NCI-H2081 treated with DMSO at 0.1 percent for 48 hours (cell line): ENCODE results near the gene PRM1.
"Not testable (repeated sequence)": the region's sequence is repeated elsewhere in the genome, so short reads cannot be mapped to it uniquely, and the experiment has no call there.

Experiments used
- DNase-seq: peaks from one replicate; lab custom pipeline; 2025; lab: John Stamatoyannopoulos, UW

PRM1 gene

GRCh38 chr16:11313493-11314308 is 32.6 kb upstream of the PRM1 start:
- DNase-seq = no peak

- no peak for DNase-seq
Observed at GRCh38 chr16:11312718-11313492, 31.8 kb upstream of the PRM1 start.

- DNase-seq = no peak
Observed at GRCh38 chr16:11310997-11311561, 29.9 kb upstream of the PRM1 start.

GRCh38 chr16:11310634-11310977 is 29.5 kb upstream of the PRM1 start:
- no peak for DNase-seq

GRCh38 chr16:11309895-11310633 is 28.9 kb upstream of the PRM1 start:
- DNase-seq = no peak

- DNase-seq = no peak
Observed at GRCh38 chr16:11308493-11309283, 27.6 kb upstream of the PRM1 start.

- no peak for DNase-seq
Observed at GRCh38 chr16:11307639-11308492, 26.7 kb upstream of the PRM1 start.

GRCh38 chr16:11306997-11307638 is 26.0 kb upstream of the PRM1 start:
- no peak for DNase-seq

GRCh38 chr16:11306381-11306780 is 25.3 kb upstream of the PRM1 start:
- DNase-seq = no peak

- no peak for DNase-seq
Observed at GRCh38 chr16:11303405-11304138, 22.4 kb upstream of the PRM1 start.

- DNase-seq = no peak
Observed at GRCh38 chr16:11302977-11303376, 21.8 kb upstream of the PRM1 start.

- DNase-seq = no peak
Observed at GRCh38 chr16:11301645-11302501, 20.7 kb upstream of the PRM1 start.

GRCh38 chr16:11300560-11300892 is 19.4 kb upstream of the PRM1 start:
- no peak for DNase-seq

- no peak for DNase-seq
Observed at GRCh38 chr16:11299865-11300559, 18.9 kb upstream of the PRM1 start.

- not testable (repeated sequence) for DNase-seq
Observed at GRCh38 chr16:11298950-11299547, 17.9 kb upstream of the PRM1 start.

GRCh38 chr16:11298143-11298900 is 17.2 kb upstream of the PRM1 start:
- DNase-seq = no peak
